Caco-2 (cell line): ENCODE measurements around the gene RYR2. TPM values are rescaled to one million over a fixed set of nuclear protein-coding genes. Genes with fewer than 3 reads are reported as not detected.

ENCODE experiments used
- BruUV-seq: library from RNA; stranded (reverse); fragments of 400-500 nt; replicated peaks from 2 replicates; lab custom pipeline; 2021; lab: Mats Ljungman, UMichigan
- CTCF ChIA-PET: fragments of 300-600 bp; sonication (Branson Sonifier 250); formaldehyde crosslinking; loops from one replicate; lab custom pipeline; 2022; ENCODE audit warnings: antibody characterized with exemption; lab: Charles Lee
- POLR2A ChIA-PET: fragments of 300-600 bp; sonication (Branson Sonifier 250); formaldehyde crosslinking; loops from one replicate; lab custom pipeline; 2022; ENCODE audit warnings: antibody characterized with exemption; lab: Charles Lee
- DNase-seq, 2 experiments: peaks; one replicate each; pipeline versions ENCODE4 v3.0.0 to v3.0.0-alpha.2; 2020 to 2022
- H3K27me3 ChIP-seq: replicated peaks from 2 replicates; pipeline ENCODE4 v1.6.0; 2011; ENCODE audit warnings: low read length; ENCODE audit not compliant: control insufficient read depth, insufficient read depth
- H3K36me3 ChIP-seq: 2 replicates; pipeline ENCODE4 v1.5.1; 2011; ENCODE audit warnings: low read length; ENCODE audit not compliant: control insufficient read depth, insufficient read depth
- H3K4me1 ChIP-seq: fragments of 250-450 bp; sonication (Bioruptor Pico); 2 replicates; pipeline ENCODE4 v1.5.1; 2020; ENCODE audit warnings: mild to moderate bottlenecking
- H3K4me3 ChIP-seq: 2 replicates; pipeline ENCODE4 v1.5.1; 2011; ENCODE audit warnings: low read depth, mild to moderate bottlenecking, control low read depth, low read length
- H3K9me3 ChIP-seq: fragments of 250-450 bp; sonication (Bioruptor Pico); 2 replicates; pipeline ENCODE4 v1.5.1; 2020; ENCODE audit warnings: mild to moderate bottlenecking, moderate library complexity
- H3K27ac Mint-ChIP-seq: one replicate; pipeline ENCODE4 v1.8.0; 2022; ENCODE audit warnings: mixed read lengths; ENCODE audit not compliant: unreplicated experiment
- H3K27me3 Mint-ChIP-seq: one replicate; pipeline ENCODE4 v1.8.0; 2022; ENCODE audit warnings: mixed read lengths; ENCODE audit not compliant: insufficient read depth, unreplicated experiment
- H3K36me3 Mint-ChIP-seq: one replicate; pipeline ENCODE4 v1.8.0; 2022; ENCODE audit warnings: mild to moderate bottlenecking, mixed read lengths; ENCODE audit not compliant: insufficient read depth, unreplicated experiment
- H3K4me1 Mint-ChIP-seq: one replicate; pipeline ENCODE4 v1.8.0; 2022; ENCODE audit warnings: low read depth, mixed read lengths; ENCODE audit not compliant: unreplicated experiment
- H3K4me3 Mint-ChIP-seq: one replicate; pipeline ENCODE4 v1.8.0; 2022; ENCODE audit warnings: mild to moderate bottlenecking, moderate library complexity, mixed read lengths; ENCODE audit not compliant: unreplicated experiment
- H3K9me3 Mint-ChIP-seq: one replicate; pipeline ENCODE4 v1.8.0; 2022; ENCODE audit warnings: mixed read lengths; ENCODE audit not compliant: unreplicated experiment
- intact Hi-C: fragments of 100-400 bp; cut with micrococcal nuclease; formaldehyde crosslinking; loops from one replicate; pipeline ENCODE4 v1.10.0; 2022; ENCODE audit not compliant: unreplicated experiment
- total RNA-seq: library from RNA; stranded (reverse); gene quantifications from 2 replicates; pipeline ENCODE4 v1.2.3, GENCODE V29; 2022
- TF ChIP-seq, protein P1 (sequence below), 2 experiments: fragments of 200-600 bp in 1 of 2; IDR thresholded peaks; 1 replicate in 1 of 2; 2 replicates in 1 of 2; pipeline versions ENCODE4 v1.5.1 to v1.8.0; 2011 to 2022; ENCODE audit warnings: antibody characterized with exemption in 1 of 2, control low read depth in 1 of 2, inconsistent platforms in 1 of 2, low read depth in 1 of 2, low read length in 1 of 2, mild to moderate bottlenecking in 1 of 2, moderate library complexity in 1 of 2; ENCODE audit not compliant: insufficient read depth in 1 of 2, severe bottlenecking in 1 of 2, unreplicated experiment in 1 of 2

The RYR2 gene
- total RNA-seq, 1 experiment from 2014 or later: 3.4 TPM

DNA sequence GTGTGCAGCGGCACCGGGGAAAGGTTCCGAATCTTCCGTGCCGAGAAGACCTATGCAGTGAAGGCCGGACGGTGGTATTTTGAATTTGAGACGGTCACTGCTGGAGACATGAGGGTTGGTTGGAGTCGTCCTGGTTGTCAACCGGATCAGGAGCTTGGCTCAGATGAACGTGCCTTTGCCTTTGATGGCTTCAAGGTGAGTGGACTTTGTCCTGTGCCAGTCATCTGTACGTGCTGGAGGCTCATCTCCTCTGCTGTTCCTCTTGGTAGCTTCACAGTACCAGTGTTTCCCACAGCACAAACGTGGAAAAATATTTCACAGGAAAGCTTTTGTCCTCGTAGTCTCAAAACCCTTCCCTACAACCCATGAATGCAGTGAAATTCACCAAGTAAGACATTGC is 524.6 kb downstream of the RYR2 start:
- Histone ChIP-seq H3K27me3 (no peaks in the 10 kb centered on the region), H3K4me1 (no peaks in the 10 kb centered on the region), H3K4me3 (no peak overlapping the region), H3K9me3 (no peaks in the 10 kb centered on the region), H3K36me3 (no peaks in the 10 kb centered on the region)
- no peak for DNase-seq
- Mint-ChIP-seq H3K36me3 (no peaks in the 10 kb centered on the region), H3K27me3 (peaks cover 5% of the 10 kb centered on the region), H3K4me1 (peaks cover 6% of the 10 kb centered on the region), H3K9me3 (no peaks in the 10 kb centered on the region), H3K27ac (no peak overlapping the region), H3K4me3 (no peak overlapping the region)
- intact Hi-C loops: no loop called here
- ChIA-PET CTCF (no interaction called here), POLR2A (no interaction called here)
- BruUV-seq: no TSS peak
- TF ChIP-seq, protein P1, sequence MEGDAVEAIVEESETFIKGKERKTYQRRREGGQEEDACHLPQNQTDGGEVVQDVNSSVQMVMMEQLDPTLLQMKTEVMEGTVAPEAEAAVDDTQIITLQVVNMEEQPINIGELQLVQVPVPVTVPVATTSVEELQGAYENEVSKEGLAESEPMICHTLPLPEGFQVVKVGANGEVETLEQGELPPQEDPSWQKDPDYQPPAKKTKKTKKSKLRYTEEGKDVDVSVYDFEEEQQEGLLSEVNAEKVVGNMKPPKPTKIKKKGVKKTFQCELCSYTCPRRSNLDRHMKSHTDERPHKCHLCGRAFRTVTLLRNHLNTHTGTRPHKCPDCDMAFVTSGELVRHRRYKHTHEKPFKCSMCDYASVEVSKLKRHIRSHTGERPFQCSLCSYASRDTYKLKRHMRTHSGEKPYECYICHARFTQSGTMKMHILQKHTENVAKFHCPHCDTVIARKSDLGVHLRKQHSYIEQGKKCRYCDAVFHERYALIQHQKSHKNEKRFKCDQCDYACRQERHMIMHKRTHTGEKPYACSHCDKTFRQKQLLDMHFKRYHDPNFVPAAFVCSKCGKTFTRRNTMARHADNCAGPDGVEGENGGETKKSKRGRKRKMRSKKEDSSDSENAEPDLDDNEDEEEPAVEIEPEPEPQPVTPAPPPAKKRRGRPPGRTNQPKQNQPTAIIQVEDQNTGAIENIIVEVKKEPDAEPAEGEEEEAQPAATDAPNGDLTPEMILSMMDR (IDR thresholded peaks at IDR 0.05; ENCODE audit: insufficient read depth in 1 of 2, low read depth in 1 of 2, low read length in 1 of 2, severe bottlenecking in 1 of 2, unreplicated experiment in 1 of 2): no peak

DNA sequence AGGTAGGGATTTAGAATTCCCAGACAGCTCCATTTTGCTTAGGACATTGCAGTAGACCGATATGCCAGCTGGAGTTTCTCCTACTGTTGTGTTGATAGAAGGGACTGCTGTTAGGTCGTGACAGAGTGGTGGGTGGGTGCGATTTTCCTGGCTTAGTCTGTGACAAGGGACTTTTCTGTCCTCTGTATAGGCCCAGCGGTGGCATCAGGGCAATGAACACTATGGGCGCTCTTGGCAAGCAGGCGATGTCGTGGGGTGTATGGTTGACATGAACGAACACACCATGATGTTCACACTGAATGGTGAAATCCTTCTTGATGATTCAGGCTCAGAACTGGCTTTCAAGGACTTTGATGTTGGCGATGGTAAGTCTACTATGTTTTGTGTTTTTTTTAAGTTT is 527.0 kb downstream of the RYR2 start:
- Histone ChIP-seq H3K4me3 (no peak overlapping the region), H3K9me3 (no peaks in the 10 kb centered on the region), H3K4me1 (no peaks in the 10 kb centered on the region), H3K36me3 (no peaks in the 10 kb centered on the region), H3K27me3 (no peaks in the 10 kb centered on the region)
- no peaks in the 10 kb centered on the region for H3K9me3 Mint-ChIP-seq
- H3K36me3 Mint-ChIP-seq: no peaks in the 10 kb centered on the region
- intact Hi-C loops: no loop called here
- peaks cover 5% of the 10 kb centered on the region for H3K27me3 Mint-ChIP-seq
- ChIA-PET POLR2A (no interaction called here), CTCF (interaction anchor here (0.6 kb wide), 1 partner anchor 782 kb away, joined by 5 read pairs; no protein-coding TSS in a partner anchor)
- BruUV-seq: no TSS peak
- no peak for DNase-seq
- no peak overlapping the region for H3K27ac Mint-ChIP-seq
- H3K4me1 Mint-ChIP-seq: peaks cover 6% of the 10 kb centered on the region
- TF ChIP-seq, protein P1 (IDR thresholded peaks at IDR 0.05; ENCODE audit: insufficient read depth in 1 of 2, low read depth in 1 of 2, low read length in 1 of 2, severe bottlenecking in 1 of 2, unreplicated experiment in 1 of 2): no peak
- no peak overlapping the region for H3K4me3 Mint-ChIP-seq

DNA sequence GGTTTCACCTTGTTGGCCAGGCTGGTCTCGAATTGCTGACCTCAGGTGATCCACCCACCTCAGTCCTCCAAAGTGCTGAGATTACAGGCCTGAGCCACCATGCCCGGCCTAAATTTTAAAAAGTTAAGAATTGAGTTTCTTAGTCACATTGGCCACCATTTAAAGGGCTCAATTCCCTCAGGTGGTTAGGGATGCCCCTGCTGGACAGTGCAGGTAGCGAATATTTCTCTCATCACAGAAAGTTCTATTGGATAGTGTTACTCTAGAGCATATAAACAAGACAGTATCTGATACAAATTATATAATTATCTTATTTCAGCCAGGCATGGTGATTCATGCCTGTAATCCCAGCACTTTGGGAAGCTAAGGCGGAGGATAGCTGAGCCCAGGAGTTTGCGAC is 528.5 kb downstream of the RYR2 start:
- no TSS peak for BruUV-seq

More for the DNA sequence above, 528.5 kb downstream of the RYR2 start:
- ChIA-PET CTCF (no interaction called here), POLR2A (no interaction called here)
- intact Hi-C loops: no loop called here
- Histone ChIP-seq H3K27me3 (no peaks in the 10 kb centered on the region), H3K36me3 (no peaks in the 10 kb centered on the region), H3K4me3 (no peak overlapping the region), H3K4me1 (no peaks in the 10 kb centered on the region), H3K9me3 (no peaks in the 10 kb centered on the region)
- Mint-ChIP-seq H3K4me1 (no peaks in the 10 kb centered on the region), H3K27me3 (peaks cover 5% of the 10 kb centered on the region), H3K36me3 (no peaks in the 10 kb centered on the region), H3K27ac (no peak overlapping the region), H3K9me3 (no peaks in the 10 kb centered on the region), H3K4me3 (no peak overlapping the region)
- no peak for DNase-seq
- TF ChIP-seq, protein P1 (IDR thresholded peaks at IDR 0.05; ENCODE audit: insufficient read depth in 1 of 2, low read depth in 1 of 2, low read length in 1 of 2, severe bottlenecking in 1 of 2, unreplicated experiment in 1 of 2): no peak
